ENCODE results near the gene RASIP1.
A peak's percentile ranks its signal among the peaks of the same experiment; 100 is the strongest.

Gene RASIP1

GRCh38 chr19:48752496-48753365 is 12.3 kb upstream of the RASIP1 start, which contains the start of gene FUT1:
Gene FUT1 (minus strand): TSS chr19:48752641. CDS start chr19:48751281, 1,360 bp downstream.
- DNase-seq: peak; percentile 39

GRCh38 chr19:48751845-48752495 is 11.6 kb upstream of the RASIP1 start:
- no peak for DNase-seq

- no peak for DNase-seq
Observed at GRCh38 chr19:48750771-48751504, 10.5 kb upstream of the RASIP1 start.

- DNase-seq: no peak
Observed at GRCh38 chr19:48750351-48750750, 9.9 kb upstream of the RASIP1 start.

- no peak for DNase-seq
Observed at GRCh38 chr19:48749571-48750198, 9.3 kb upstream of the RASIP1 start.

GRCh38 chr19:48746738-48747575 is 6.5 kb upstream of the RASIP1 start, which contains the start of gene IZUMO1:
Gene IZUMO1 (minus strand): TSS chr19:48746909. CDS start chr19:48745859, 1,050 bp downstream.
- DNase-seq: peak; percentile 33

GRCh38 chr19:48746110-48746509 is 5.7 kb upstream of the RASIP1 start:
- DNase-seq: no peak

- DNase-seq: peak; percentile 48
Observed at GRCh38 chr19:48745208-48745995, 5.0 kb upstream of the RASIP1 start.

GRCh38 chr19:48742096-48742495 is 1.7 kb upstream of the RASIP1 start:
- no peak for DNase-seq

GRCh38 chr19:48741129-48741999 is 954 bp upstream of the RASIP1 start:
- no peak for DNase-seq

GRCh38 chr19:48739404-48740163 is 826 bp downstream of the RASIP1 start:
- DNase-seq: no peak

- peak; percentile 94 for DNase-seq
Observed at GRCh38 chr19:48738557-48739403, 1.6 kb downstream of the RASIP1 start.

- DNase-seq: no peak
Observed at GRCh38 chr19:48737360-48737998, 2.9 kb downstream of the RASIP1 start.

- no peak for DNase-seq
Observed at GRCh38 chr19:48735031-48735615, 5.3 kb downstream of the RASIP1 start.

GRCh38 chr19:48734625-48735024 is 5.8 kb downstream of the RASIP1 start:
- DNase-seq: no peak

GRCh38 chr19:48731452-48731851 is 9.0 kb downstream of the RASIP1 start:
- no peak for DNase-seq

All from activated CD4-positive, alpha-beta T cell treated with anti-CD3 and anti-CD28 coated beads, Interleukin-2, amount 50 U/mL, for 1 hour (primary cell).